Right lung (tissue), 5 donors: Measurements from ENCODE around the gene CTXND1. TPM values are rescaled to one million over a fixed set of nuclear protein-coding genes. Genes with fewer than 3 reads are reported as not detected.

Experiments used
- DNase-seq, 2 donors: peaks; one replicate each; pipeline ENCODE4 v3.0.0-alpha.2; 2013
- polyA plus RNA-seq, 5 donors: library from polyadenylated mRNA; unstranded; fragments of 120-200 nt; gene quantifications; one replicate each; pipeline versions ENCODE4 v1.2.1 to v1.2.3, GENCODE V29; 2013; ENCODE audit warnings: inconsistent platforms in 1 of 5, low replicate concordance in 1 of 5; ENCODE audit not compliant: insufficient read length in 5 of 5, insufficient read depth in 1 of 5

CTXND1 gene
- polyA plus RNA-seq, 5 donors: 19.7 to 35.9 (median 21.8) TPM

GRCh38 chr15:80264031-80264430 lies 12.0 kb upstream of the CTXND1 start:
- DNase-seq: no peak

DNA sequence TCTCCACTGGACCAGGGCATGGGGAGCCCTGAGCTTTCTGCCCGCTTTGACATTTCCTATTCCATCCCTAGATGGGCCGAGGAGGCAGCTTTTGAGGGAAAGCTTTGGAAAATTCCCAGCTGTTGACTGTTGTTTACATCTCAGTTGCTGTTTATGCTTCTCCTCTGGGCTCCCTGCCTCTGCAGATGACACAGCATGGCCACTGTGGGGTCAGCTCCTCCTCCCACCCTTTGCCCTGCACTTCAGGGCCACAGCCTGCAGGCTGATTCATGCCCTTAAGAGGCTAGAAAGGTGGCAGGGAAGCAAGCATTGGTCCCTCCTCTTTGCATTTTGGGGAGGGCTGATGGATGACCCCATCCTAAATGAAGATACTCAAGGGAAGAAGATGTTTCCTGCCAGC lies 8.5 kb upstream of the CTXND1 start:
- DNase-seq: peak; percentile 25 to 40

GRCh38 chr15:80259942-80260510 lies 8.0 kb upstream of the CTXND1 start:
- no peak for DNase-seq

GRCh38 chr15:80251428-80252120 lies 439 bp downstream of the CTXND1 start:
- peak in 1 of 2 donors; percentile 40 for DNase-seq

DNA sequence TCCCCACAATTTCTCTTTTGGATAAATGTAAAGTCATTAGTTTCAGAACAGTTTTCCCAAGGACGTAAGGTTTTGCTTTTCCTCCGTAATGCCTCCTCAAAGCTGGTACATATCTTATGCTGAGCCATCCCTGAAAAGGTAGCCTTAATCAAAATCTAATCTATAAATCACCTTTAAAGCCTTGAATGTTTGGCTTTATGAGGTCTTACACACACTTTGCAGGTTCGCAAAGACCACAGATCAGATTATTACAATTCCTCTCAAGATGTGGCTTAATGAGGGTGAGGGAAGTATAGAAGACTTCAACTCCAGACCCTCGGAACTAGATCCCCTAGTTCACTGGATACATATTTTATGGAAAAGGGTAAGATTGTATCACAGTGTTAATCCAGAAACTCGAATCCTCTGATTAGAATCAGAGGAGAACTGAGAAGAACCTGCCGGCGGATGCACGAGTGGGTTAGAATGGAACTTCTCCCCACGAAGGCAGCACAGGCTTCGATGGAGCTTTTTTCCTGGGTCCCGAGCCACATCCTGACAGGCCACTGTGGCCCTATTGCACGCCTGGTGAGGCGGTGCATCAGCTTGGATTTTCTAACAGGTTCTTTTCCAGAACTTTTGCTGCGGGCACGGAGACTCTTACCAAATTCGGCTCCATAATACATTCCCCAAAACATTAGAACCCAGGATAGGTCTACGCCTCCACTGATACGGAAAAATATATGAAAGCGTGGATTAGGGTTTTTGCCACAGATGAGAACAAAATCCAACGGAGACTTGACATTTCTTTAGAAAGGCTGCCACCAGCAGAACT lies 1.2 kb downstream of the CTXND1 start:
- no peak for DNase-seq

GRCh38 chr15:80249973-80250372 lies 2.0 kb downstream of the CTXND1 start:
- no peak for DNase-seq

DNA sequence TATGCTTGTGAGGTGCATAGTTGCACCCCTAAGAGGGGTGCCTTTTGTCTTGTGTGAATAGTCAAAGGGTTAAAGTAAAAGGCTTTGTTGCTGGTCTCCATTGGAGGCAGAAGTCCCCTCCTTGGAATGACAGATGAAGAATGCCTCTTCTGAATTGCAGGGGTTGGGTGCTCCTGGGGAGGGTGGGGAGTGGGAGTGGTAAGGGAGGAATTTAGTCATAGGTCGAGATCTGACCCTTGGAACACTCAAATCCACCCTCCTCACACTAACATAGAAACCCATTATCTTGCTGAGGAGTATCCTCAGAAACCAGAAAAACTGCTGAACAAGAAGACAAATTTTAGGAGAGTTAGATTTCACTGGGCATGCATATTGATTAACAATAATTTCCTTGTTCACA lies 4.7 kb downstream of the CTXND1 start:
- no peak for DNase-seq

- peak; percentile 32 to 36 for DNase-seq
Observed at GRCh38 chr15:80246425-80246894, 5.6 kb downstream of the CTXND1 start.

DNA sequence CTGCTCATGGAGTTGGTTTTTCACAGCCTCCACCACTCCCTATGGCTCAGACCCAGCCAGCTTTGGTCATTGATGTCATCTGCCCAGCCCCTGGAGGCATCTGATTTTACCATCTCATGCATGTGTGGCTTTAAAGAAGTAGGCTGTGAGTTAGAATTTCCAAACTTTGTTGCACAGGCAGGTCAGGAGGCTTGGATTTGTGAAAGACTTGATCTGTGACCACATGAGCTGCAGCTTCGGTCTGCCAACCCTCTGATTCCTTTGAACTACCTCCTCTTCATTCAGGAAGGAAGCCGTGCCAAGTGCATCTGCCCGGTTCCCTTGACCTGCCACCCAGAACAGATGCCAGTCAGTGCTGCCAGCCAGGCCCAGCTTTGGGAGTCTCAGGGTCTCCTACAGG lies 9.2 kb downstream of the CTXND1 start:
- no peak for DNase-seq

DNA sequence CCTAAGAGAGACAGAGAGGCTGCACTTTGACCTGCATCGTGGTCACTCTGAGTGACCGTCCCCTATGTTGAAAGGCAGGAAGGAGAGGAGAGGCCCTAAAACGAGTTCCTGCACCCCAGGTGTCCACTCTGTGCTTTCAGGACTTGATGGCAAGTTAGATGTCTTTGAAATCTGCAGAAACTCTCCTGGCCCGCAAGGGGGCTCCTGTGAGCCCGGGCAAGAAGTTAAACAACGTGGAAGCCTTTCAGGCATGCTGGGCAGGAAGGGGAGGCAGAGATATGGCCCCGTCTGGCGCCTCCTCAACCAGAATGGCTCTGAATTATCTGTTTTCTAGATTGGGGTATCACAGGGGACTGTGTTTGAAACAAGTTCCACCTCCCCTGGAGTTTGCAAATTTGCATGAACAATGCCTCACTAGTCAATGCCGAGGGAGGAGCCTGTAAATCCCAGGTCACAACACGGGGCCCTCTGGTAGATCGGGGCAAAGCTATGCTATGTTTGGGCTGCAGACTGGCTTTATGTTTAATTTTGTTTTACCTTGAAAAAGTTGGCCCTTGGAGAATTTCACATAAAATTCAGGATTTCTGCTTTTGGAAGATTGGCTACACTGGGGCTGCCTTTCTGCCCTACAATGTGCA lies 9.8 kb downstream of the CTXND1 start:
- no peak for DNase-seq

DNA sequence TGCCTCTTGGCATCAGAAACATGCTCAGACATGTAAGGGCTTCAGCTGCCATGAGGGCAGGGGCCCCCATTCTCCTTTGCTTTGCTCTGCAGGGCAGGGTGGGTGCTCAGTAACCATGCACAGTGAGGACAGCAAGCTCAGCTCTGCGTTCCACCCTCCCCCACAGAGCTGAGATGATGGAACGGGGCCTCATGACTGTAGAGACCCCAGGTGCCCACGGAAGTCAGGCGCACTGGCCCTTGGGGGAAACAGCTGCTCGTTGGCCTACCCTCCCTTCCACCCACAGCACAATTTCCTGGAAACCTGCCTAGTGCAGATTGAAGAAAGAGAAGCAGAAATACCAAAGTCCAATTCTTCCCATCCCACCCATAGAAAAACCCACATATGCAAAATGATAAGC lies 10.5 kb downstream of the CTXND1 start:
- no peak for DNase-seq

GRCh38 chr15:80240276-80240675 lies 11.7 kb downstream of the CTXND1 start:
- no peak for DNase-seq

DNA sequence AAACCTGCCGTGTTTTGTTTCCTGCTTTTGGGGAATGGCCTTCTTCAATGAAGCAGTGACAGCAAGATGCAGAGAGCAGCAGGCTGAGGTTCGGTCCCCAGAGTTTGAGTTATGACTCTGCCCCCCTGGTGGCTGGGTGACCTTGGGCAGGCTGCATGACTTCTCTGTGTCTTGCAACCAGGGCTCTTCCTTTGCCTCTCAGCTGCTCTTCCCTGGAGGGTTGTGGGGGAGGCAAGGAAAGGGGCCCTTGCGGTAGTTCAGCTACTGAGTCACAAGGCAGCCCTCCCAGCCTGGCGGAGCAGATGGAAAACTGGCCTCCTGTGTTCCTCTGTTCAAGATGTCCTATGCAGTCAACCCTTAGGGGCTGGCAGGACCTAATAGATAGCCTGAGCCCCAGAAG lies 17.1 kb downstream of the CTXND1 start:
- DNase-seq: no peak

DNA sequence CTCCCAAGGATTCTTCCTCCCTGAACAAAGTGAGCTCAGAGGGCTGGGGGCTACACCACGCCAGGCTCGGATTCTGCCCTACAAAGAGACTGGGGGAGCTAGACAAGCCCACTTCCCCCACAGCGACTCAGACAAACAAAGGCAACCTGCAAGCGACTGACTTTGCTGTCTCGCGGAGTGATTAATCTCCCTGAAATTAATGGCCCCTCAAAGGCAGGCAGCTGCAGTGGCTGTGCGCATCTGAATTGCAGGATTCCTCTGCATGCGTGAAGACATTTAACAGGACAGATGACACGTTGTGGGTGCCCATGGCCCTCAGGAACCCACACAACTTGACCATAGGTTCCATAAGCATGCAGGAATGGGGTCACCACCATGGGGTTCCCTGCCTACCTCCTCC lies 18.4 kb downstream of the CTXND1 start:
- no peak for DNase-seq

DNA sequence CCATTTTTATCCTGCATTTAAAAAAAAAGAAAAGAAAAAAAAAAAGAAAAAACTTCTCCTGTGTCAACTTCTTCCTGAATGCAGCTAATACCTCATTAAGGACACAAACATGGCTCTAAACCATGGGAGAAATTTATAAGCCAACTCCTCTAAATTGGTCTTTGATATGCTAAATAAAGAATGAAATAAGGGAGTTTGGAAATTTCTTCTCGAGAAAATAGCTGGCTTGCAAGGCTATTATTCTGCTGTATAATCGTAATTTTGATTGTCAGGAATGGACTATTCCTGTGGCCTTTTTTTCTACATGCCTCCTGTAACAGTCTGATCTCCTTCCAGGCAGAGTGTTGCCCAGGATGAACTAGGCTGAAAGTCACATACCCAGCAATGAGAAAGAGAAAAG lies 20.6 kb downstream of the CTXND1 start:
- no peak for DNase-seq

DNA sequence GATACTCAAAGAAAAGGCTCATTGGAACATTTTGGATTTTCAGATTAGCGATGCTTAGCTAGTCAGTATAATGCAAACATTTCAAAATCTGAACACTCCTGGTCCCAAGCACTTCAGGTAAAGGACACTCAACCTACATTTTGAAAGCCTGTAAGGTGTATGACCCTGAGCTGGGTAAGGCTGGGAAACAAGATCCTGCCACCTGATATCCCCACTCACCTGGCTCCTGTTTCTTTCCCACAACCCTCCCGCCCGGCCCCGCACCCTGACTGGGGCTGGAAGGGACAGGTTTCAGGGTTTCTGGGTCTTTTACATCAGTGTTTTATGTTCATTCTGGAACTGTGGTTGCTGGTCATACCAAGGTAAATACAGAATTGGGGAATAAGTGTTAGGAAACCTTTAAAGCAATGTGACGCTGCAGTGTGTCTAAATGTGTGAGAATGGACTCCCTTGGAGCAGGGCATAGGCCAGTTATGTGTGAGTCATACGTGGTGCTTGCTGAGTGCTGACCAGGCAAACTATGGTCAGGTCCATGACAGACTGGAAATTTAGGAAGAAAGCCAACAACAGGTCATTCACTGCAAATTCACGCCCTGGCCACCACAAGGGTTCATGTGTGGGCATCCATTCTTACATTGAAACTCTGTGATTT lies 22.9 kb downstream of the CTXND1 start:
- no peak for DNase-seq

GRCh38 chr15:80219955-80220354 lies 32.1 kb downstream of the CTXND1 start:
- DNase-seq: no peak

GRCh38 chr15:80217327-80217900 lies 34.6 kb downstream of the CTXND1 start:
- no peak for DNase-seq

DNA sequence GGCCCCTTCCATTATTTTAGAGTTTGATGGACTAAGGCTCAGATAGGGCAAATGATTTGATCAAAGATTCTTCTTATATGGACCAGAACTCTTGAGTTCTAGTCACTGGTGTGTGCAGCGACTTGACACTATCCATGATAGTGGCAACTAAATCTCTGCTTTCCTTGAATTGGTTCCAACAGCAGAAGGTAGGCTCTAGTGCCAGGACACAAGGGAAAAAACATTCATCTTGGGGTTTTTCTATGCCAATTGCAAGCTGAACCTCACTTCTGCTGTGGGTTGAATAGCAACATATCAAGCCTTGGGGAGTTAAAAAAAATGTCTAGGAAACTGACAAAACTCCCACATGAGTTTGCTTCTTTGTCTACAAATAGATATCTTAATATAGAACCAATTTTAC lies 35.1 kb downstream of the CTXND1 start:
- no peak for DNase-seq

GRCh38 chr15:80216141-80216540 lies 35.9 kb downstream of the CTXND1 start:
- DNase-seq: no peak

DNA sequence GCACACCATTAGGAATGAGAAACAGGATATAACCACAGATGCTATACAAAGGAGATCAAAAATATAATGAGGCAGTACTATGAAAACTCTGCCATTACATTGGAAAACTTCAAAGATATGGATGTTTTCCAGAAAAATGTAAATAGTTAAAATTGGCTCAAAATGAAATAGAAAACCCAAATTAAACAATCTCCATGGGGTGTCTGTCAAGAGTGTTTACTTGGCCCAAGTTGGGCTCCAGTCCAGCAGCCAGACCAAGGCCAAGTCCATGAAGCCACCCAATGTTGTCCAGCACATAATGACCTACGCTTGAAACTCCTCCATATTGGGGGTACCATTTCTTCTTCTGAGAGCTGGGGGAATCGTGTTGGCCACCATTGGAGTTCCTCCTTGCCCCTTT lies 37.1 kb downstream of the CTXND1 start:
- DNase-seq: peak; percentile 58 to 73

GRCh38 chr15:80211976-80212375 lies 40.0 kb downstream of the CTXND1 start:
- no peak for DNase-seq
